Suppressor macrophage treated with lipopolysaccharide for 1 hour (primary cell): ENCODE results near the gene YDJC.
"Not testable (repeated sequence)": the region's sequence is repeated elsewhere in the genome, so short reads cannot be mapped to it uniquely, and the experiment has no call there.

Experiments used
- DNase-seq, 3 donors: peaks; one replicate each; pipeline ENCODE4 v3.0.0-alpha.2; 2020 to 2022

YDJC gene

DNA sequence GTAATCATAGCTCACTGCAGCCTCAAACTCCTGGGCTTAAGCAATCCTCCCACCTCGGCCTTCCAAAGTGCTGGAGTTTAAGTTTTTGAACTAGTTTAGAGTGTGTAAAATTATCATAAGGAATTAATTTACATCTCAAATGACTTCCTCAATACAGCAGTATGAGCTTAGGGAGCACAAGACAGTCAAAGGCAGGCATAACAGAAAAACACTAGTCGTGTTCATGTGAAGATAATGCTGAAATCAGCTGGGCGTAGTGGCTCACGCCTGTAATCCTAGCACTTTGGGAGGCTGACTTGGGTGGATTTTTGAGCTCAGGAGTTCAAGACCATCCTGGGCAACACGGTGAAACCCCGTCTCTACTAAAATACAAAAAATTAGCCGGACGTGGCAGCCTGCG, 25.8 kb downstream of the YDJC start:
- no peak for DNase-seq

DNA sequence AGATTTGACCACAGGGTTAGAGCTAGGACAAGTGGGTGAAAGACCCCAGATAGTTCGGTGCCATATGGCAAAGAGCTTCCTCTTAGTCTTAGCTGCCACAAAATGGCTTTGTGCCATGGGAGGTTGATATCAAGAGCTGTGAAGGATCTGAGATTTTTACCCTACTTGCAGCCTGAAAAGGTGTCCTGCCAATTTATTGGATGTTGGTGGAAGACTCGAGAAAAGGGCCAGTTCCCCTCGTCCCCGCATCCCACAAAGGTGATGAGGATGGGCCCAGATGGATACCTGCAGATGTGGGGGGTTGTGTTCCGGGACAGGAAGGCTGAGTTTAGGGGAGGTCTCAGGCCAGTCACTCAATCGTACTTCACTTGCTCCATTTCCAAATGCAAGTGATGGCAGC, 27.2 kb downstream of the YDJC start:
- no peak for DNase-seq

DNA sequence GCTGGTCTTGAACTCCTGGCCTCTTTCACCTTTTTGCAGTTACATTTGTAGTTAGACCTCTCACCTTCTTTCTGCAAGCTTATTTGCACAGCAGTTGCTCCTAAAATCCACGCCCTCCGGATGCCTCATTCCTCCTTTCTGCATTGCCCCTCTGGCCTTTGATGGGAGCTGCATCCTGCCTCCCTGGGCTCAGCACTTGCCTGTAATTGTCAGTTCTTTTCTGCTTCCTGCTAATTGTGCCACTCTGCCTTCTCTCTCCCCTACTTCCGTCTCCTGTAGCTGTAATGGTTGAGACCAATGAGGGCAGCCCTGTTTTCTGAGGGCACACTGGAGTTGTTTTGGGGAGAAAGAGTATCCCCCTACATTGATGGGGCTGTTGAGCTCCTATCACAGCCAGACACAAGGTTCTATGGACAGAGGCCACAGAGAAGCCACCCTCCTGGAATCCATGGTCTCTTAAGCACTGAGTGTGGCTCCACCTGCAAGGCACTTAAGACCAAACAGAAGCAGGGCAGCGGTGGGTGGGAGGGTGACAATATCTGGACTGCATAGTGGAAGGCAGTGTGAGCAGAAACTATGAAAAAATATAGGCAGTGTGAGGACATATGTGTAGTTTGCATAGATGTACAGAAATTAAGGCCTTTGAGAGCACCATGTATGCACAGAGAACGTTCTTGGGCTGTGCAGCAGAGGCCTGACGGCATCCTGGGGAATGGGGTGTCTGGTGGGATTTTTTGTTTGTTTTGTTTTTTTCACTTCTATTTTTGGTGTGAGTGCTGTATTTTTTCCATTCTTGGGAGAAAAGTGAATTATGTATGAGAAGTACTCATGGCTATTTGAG, 30.5 kb downstream of the YDJC start:
- DNase-seq: no peak

DNA sequence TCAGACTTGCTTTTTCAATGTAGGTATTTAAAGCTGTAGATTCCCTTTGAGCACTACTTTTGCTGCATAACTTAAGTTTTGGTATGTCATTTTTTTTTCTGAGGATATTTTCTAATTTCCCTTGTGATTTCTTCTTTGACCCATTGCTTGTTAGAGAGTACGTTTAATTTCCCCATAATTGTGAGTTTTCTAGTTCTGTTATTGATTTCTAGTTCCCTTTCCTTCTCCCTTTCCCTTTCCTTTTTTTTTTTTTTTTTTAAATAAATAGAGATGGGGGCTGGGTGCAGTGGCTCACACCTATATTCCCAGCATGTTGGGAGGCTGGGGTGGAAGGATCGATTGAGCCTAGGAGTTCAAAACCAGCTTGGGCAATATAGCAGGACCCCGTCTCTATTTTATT, 31.5 kb downstream of the YDJC start:
- DNase-seq: peak in 1 of 3 donors; percentile 21

DNA sequence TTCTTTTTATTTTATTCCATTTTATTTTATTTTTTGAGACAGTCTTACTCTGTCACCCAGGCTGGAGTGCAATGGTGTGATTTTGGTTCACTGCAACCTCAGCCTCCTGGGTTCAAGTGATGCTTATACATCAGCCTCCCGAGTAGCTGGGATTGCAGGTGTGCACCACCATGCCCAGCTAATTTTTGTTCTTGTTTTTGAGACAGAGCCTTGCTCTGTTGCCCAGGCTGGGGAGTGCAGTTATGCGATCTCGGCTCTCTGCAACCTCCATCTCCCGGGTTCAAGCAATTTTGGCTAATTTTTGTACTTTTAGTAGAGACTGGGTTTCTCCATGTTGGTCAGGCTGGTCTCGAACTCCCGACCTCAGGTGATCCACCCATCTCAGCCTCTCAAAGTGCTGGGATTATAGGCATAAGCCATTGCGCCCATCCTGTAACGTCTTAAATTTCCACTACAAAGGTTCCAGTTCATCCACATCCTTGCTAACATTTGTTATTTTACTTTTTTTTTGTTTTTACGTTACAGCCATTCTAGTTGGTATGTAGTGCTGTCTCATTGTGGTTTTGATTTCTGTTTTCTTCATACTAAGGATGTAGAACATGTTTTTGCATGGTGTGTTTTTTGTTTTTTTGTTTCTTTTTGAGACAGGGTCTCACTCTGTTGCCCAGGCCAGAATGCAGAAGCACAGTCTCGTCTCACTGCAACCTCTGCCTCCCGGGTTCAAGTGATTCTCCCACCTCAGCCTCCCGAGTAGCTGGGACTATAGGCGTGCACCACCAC, 33.3 kb downstream of the YDJC start:
- not testable (repeated sequence) for DNase-seq

DNA sequence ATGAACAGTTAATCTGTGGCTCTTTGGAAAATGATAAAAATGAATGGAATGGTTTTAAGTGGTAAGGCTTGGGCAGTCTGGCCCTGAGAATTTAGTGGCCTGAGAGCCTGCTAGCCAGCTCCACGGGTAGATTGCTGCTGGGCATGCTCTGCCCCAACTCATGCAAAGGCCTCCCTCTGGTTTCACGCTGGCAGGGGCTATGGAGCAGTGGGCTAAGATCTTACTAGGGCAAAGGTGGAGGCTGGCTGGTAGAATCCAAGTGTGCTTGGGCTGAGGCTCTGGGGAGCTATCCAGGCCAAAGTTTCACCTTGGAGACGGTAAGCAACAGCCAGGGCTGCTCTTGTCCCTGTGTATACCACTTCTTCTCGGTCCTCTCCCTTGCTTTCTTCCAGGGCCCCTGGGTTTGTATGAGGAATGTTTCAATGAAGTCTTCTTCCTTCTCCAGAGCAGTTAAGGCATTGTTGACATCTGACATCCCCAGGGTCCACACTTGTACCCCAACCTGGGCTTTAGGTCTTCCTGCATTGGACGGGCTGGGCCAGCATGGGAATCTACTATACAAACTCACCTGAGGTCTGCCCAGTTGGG, 34.9 kb downstream of the YDJC start:
- DNase-seq: no peak

DNA sequence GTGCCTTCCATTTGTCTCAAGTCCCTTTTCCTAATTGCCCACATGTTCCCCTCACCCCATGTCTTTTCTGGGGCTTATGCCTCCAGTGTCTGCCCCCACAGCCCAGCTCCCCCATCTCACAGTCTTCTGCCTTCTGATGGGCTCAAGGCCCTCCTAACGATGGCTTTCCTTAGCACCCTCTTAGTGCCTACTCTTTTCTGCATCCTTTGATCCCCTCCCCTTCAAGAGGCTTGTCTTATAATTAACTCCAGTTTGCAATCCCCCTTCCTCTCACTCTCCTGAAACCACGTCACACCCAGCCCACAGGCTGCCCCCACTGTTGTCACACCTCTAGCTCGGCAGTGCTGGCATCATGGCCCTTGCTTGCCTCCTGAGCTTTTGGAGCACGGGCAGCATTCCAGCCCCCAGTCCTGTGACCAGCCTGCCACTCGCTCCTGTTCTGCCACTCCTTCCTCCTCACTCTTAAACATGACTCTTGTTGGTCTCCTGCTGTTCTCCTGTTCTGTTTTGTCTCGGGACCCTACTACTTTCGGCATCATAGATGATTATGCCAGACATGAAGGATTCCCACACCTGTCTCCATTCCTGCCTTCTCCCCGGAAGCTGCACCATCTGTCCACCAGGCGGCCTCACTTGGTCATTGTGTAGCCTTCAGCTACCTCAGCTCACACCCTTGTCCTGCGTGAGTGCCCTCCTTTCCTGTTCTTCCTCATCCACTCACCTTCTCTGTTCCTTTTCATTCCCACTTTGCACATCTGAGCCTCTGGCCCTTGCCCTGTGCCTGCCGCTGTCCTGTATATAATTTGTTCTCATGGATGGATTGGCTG, 36.2 kb downstream of the YDJC start:
- no peak for DNase-seq

DNA sequence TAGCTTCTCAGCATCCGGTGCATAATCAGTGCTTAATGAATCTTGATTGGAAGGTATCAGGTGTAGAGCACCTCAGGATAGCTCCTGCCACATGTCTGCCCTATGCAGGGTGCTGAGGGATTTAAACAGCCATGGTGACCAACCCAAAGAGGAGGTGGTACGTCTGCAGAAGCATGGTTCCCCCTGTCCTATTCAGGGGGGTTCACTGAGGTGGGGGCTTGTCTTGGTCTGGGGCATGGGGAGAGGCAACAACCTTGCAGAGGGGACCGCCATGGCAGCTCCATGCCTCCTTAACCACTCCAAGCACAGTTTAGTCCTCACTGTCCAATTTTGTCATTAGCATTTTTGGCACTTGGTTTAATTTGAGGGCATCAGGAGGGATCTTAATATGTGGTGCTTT, 37.4 kb downstream of the YDJC start:
- no peak for DNase-seq

DNA sequence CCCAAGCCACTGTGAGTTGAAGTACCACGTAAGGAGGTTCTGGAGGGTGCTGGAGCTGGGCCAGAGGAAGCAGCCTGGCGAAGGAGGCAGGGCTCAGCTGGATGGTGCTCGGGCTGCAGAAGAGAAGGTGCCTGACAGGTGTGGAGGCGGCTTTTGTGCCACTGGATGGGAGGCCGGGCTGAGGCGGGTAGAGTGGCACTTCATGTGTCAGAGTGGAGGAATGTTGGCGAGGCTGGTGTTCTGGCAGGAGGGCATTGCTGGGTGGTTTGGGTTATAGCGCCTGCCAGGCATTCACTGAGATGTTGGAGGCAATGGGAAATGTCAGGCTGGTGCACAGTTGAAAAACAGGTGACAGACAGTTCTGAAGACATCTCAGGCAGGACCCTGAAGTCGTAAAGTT, 38.1 kb downstream of the YDJC start:
- no peak for DNase-seq

DNA sequence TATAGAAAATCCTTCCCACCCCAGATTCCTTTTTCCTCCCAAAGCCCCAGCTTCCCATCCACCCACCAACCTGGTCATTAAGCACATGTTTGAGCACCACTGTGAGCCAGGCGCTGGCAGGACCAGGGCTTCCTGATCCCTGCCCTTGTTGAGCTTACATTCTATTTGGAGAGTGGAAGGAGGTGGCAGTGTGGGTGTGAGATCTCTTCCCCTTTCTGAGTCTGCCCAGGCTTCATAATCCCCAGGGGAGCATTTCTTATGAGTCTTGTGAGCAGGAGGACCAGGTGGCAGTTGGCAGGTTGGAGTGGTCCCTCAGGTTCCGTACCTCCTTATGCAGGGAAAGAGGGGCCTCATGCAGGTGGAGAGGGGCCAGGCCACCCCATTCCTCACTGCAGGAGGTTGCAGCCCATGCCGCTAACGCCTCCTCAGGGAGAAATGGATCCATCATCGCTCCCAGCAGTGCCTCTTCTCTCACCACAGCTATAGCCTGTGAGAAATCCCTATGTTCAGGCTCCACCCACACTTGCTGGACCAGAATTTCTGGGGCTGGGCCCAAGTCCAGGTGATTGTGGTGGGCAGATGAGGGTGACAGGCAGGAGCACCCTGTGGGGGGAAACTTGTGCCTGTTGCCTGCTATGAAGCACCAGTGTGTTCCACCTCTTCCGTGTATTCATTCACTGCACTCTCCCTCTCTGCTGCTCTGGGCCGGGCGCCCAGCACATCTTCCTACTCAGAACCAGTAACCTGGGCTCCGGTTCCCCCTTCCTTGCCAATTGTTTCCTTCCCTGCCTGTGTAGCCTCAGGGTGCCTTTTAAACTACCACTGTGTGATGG, 38.8 kb downstream of the YDJC start:
- peak in 1 of 3 donors; percentile 47 for DNase-seq

DNA sequence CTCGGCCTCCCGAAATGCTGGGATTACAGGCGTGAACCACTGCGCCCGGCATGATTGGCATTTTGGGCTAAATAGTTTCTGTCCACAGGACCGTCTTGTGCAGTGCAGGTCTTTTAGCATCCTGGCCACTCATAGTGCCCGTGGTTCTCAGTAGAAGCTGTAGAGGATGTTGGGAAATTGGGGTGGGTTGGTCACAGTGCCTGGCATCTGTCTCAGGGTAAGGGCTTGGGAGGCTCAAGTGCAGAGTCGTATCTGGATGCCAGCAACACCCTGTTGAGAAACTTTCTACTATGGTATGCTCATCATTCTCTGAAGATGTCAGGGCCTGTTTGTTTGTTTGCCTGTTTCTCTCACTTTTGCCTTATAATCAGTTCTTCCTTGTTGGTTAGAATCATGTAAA, 40.4 kb downstream of the YDJC start:
- no peak for DNase-seq

DNA sequence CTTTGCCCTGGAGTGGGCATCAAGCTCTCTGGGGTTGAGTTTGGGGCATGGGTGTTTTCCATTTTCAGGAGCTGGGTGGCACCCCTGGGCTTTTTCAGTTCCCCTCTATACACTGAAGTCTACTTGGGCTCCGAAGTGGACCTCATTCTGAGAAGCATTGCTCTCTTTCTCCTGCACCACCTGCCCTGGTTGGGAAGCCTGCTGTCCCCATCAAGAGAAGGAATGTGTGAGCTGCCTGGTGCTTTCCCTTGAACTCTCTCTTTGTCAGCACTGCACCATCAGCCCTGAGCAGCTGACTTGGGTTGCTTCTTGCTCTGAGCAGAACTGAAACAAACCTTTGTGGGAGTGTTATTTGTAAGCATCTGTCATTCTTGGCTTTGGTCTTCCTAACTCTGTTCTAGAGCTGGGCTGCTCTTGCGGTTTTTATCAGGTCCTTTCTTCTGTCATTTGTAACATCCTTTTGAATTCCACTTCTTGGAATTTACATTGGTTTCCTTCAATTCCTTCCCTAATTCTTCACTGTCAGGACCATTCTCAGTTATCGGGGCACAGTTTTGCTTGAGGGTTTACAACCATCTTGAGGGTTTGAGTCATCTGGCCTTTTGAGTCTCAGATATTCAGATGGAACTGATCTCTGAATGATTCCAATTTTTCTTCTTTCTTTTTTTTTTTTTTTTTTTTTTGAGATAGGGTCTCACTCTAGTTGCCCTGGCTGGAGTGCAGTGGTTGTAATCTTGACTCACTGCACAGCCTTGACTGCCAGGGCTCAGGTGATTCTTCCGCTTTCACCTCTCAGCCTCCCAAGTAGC, 41.8 kb downstream of the YDJC start:
- peak; percentile 73 to 86 (median 80) for DNase-seq

DNA sequence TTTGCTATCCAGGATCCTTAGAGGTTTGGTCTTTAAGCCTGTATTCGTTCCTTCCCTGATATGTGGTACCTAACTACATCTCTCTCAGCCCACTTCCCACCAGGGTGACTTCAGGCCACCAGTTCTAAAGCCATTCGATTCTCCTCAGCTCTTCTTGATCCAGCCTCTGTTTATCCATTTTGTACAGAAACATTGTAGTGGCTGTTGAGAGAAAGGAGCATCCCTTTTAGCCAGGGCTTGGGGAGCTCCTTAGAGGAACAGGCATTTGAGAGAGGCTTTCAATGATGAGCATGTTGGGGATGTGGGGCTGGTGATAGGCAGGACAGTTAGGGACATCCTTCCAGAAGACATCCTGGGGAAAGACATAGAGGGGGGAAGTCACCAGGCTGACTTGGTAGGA, 44.4 kb downstream of the YDJC start:
- DNase-seq: no peak

DNA sequence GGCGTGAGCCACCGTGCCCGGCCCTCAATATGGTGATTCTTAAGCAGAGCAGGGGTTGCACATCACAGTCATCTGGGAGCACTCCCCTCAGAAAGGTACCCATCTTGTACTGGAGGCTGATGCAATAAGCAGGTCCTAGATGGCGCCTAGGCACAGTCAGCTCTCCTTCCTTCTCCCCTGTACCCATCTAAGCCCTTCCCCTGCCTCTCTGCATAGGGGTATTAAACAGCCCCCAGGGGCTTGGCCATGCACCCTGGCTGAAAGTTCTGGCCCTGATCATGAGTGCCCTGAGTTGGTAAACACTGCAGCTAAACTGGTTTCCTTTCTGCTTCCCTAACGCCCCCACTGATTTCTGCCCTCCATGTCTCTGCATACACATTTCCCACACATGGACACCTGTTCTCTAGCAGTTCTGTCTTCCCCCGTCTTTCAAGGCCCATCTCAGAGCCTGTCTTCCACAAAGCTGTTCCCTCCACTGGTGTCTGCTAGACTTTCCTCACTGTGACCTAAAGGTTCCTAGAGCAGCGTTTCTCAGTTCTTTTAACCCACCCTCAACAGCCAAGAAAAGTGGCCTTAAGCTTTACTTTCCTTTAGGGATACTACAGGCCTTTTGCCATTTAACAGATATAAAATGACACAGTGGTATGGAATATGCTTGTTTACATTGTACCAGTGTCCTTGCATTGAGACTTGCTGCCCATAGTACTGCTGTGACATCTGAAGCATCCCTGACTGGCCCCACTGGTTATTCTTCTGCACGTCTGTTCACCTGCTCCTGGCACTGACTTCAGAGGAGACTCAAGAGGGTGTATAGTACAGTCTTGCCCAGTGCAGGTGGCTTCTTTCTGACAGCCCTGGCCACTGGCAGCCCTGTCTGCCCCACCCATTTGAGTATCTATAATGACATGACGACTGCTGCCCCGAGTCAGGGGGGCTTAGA, 46.8 kb downstream of the YDJC start:
- peak in 1 of 3 donors; percentile 27 for DNase-seq

DNA sequence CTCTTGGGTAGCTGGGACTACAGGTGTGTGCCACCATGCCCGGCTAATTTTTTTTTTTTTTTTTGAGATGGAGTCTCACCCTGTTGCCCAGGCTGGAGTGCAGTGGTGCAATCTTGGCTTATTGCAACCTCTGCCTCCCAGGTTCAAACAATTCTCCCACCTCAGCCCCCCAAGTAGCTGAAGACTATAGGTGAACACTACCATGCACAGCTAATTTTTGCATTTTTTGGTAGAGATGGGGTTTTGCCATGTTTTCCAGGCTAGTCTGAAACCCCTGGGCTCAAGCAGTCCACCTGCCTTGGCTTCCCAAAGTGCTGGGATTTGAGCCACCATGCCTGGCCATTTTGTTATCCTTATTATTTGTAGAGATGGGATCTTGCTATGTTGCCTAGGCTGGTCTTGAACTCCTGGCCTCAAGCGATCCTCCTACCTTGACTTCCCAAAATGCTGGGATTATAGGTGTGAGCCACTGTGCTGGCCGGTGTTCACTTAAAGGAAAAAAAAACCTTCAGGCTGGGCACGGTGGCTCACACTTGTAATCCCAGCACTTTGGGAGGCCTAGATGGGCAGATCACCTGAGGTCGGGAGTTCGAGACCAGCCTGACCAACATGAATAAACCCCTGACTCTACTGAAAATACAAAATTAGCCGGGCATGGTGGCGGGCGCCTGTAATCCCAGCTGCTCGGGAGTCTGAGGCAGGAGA, 48.7 kb downstream of the YDJC start:
- not testable (repeated sequence) for DNase-seq

DNA sequence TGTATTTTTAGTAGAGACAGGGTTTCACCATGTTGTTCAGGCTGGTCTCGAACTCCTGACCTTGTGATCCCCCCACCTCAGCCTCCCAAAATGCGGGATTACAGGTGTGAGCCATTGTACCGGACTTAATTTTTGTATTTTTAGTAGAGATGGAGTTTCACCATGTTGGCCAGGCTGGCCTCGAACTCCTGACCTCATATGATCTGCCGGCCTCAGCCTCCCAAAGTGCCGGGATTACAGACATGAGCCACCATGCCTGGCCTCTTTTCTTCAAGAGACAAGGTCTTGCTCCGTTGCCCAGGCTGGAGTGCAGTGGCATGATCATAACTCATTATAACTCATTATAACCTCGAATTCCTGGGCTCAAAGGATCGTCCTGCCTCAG, 49.2 kb downstream of the YDJC start:
- not testable (repeated sequence) for DNase-seq

DNA sequence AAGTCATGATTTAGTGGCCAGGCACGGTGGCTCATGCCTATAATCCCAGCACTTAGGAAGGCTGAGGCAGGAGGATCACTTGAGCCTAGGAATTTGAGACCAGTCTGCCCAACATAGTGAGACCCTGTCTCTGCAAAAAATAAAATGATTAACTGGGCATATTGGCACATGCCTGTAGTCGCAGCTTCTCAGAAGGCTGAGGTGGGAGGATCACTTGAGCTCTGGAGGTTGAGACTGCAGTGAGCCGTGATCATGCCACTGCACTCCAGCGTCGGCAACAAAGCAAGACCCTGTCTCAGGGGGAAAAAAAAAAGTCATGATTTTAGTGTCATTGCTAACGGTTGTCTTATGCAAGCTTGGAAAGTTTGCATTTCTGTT, 50.4 kb downstream of the YDJC start:
- DNase-seq: no peak
